ENCODE results near the gene SEMA6A.

Gene SEMA6A

DNA sequence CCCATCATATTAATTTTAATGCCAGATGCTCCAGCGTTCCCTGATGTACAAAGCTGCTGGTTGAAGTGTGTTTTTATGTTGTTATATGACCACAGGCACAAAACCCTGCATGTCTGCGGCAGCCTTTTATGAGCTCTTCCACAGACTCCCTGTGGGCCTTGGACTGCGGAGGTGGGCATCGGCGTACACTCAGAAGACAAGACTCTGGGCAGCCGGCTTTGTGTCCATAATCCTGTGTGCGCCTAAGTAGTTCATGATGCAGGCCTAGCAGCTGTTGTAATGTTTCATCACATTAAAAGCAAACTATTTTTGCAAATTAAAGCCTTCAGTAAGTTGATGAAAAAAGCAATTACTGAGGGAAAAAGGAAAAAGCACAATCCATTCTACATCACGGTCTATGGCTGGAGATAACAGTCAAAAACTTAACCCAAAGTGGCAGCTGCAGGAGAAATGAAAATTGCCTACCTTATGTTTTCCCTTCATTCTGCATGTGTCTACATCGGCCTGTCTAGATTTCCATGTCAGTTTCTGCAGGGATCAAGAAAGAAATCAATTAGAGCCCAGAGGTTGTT is 78.8 kb downstream of the SEMA6A start:
- DNase-seq (ENCODE audit: low spot score) = no peak

DNA sequence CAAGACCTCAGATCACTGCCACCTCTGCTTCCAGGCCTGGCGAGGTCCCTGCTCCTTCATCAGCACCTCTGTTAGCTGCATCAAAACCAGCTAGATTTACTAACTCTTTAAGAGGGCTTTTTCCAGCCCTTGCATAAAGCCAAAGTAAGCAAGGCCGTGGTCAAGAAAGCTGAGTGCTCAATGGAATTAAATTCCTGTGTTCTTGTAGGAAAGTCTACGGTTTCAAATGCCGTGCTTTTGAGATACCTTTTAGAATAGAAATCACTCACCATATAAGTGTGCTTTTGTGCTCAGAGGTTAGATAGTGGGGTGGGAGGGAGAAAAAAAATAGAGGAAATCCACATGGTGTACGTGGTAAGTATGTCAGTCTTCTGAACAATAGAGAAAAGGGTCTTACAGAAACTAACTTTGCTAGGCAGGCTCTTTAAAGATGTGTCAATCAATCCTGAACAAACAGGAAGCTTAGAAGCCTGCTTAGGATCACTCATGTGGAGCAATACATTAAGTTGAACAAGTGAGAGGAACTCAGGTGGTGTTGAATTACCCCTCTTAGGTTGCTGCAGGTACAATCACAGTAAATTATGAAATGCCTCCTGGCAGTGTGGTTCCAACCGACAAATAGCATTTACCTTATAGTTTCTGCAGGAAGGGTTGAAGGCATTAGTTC is 79.7 kb downstream of the SEMA6A start:
- DNase-seq (ENCODE audit: low spot score) = no peak

DNA sequence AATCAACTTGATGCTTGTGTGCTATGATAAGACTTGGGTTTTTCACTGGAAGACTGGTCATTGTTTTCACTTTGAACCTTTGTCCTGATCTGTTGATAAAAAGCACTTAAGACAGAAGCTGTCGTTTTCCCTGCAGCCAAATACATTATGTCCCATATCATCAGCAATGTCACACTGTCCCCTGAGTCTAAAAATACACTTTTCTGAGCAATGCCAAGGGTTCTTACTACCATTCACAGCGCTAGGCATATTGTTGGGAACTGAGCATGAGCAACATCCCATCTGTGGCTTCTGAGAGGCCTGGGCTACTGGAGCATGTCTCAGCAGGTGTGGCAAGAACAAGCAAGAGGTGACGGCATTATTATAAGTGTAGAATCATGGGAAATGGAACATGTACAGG is 81.8 kb downstream of the SEMA6A start:
- DNase-seq (ENCODE audit: low spot score) = no peak

DNA sequence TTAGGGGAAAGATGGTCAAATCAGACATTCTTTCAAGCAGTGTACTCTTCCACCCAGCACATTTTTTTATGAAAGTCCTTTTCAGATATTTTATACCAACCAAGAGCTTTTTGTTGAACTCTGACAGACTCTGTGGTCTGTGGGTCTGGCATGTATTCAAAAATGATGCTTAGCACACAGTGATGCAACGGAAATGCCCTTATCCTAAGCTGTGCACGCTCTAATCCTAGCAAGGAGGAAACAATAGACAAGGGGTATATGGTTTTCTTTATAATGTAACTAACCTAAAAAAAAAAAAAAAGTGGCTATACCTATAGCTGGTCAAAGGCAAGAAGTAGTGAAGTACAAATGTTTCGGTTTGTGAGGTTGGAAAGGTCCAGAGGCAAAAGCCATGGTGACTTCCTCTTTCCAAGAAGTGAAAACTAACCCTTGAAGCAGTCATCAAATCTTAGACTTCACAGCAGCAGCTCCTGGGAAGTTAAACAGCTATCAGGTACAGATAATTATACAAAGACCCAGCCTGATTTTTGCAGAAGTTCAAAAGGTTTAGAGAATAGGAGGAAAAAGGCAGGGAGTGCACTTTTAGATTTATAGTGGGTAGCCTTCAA is 82.5 kb downstream of the SEMA6A start:
- peak; percentile 54 for DNase-seq (ENCODE audit: low spot score)

DNA sequence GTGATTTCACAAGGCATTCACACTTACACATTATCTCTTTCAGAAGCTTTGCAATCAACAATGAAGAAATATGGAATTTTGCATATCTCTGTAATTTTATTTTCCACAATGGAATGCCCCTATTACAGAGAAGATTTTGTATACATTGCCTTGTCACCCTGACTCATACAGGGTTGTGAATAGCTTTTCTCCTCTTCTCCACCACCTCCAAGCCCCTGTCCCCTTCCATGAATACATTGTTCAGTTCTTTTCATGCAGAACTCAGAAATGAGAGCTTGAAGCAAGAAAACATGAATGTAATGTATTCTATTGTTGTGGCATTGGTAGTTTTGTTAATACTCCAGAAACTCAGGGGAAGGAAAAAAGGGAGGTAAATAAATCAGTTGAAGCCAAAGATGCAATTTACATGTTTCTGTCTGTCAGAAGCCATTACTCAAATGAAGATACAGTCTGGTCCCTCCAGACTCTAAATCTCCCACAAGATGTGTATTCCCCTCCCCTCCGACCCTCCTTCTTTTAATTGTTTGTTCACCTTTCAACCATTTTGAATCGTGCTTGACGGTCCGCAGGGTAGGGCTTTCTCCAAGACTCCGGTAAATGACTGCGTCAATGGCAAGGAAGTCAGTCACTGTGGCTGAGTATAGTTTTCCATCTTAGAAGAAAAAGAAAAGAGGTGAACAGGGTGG is 86.1 kb downstream of the SEMA6A start:
- DNase-seq (ENCODE audit: low spot score) = no peak

DNA sequence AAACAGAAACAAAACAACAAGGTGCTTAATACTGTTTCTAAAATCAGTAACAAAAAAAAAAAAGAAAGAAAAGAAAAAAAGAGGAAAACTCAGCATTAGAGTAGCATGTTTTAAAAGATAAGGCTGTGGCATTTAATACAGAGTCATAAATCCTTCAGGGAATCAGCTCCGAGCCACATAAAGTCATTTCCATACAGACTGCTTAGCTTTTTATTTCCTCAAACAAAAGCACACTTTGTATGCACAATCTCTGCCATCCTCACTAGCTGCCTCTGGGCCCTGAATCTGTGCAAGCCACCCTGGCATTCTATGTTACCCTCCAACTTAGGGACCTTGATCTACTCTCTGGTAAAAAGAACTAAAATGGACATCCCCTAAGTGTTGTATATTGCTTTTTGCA is 87.6 kb downstream of the SEMA6A start:
- no peak for DNase-seq (ENCODE audit: low spot score)

DNA sequence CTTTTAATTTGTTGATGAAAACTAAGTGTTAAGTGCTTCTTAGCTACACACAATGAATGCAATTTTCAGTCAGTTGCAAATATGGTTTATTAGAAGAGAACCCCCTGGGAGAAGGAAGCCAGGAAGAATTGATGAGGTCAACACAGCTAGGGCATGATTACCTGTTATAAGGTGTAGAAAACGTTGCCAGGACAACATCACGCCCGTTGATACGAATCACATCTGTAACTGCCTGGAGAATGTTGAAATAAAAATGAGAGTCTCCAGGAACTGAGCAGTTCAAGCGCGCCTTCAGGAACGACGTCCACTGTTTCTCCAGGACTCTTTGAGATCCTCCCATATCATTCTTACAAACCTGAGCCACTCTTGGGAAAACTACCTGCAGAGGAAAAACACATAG is 88.0 kb downstream of the SEMA6A start:
- DNase-seq (ENCODE audit: low spot score) = no peak

DNA sequence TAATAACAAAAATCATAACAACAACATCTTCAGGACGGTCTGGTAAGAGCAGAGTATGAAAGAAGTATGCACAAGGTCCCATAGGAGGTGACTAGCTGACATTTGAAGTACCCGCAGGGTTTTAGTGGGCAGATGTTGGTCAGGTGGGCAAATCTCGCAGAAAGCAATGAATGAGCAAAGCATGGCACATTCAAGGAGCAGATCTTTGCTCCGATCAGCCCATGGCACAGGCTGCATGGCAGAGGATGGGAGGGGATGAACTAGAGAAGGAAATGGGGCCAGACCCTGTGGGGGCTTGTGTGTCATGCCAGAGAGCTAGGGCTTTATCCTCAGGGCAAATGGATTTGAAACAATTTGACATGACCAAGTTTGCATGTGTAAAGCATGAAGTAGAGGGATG is 90.0 kb downstream of the SEMA6A start:
- DNase-seq (ENCODE audit: low spot score) = no peak

DNA sequence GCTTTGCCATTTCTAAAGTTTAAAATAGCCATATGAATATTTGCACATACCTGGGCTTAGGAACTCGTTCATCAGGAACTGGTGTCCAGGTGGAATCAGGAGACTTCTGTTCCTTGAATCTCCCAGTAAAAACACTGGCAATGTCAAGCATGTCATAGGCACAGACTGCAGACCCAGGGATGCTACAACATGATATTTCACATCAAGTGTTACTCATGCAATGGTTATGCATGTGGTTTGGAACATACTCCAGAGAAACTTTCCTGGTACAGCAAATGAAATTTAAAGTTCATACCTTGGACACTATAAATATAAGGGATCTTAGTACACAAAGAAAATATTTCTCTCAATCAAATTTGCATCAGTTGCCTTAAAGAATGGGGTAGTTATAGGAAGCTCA is 92.2 kb downstream of the SEMA6A start:
- no peak for DNase-seq (ENCODE audit: low spot score)

DNA sequence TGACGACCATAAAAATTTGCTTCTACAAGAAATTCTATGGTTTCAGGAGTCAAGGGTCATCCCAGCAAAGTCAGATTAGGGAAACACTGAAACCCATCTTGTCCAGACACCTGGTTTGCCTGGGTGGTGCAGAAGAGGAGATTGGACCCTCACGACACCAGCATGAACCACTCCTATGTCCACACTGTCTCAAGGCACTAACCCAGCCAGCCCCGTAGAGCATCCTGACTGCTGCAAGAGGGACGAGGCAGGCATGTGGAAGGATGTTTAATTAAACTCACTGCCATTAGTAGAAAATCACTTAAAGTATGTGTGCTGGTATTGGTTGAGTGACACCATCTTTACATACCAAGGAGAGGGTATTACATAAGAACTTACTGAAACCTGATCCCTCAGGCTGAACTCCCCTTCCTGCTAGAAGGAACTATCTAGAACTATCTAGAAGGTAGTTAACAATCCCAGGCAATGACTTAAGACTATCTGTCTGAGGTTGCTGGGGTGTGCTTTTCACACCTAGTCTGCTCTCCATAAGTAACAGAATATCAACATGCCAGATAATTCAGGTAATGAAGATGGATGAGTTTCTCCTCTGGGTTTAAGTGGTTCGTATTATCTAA is 93.6 kb downstream of the SEMA6A start:
- DNase-seq (ENCODE audit: low spot score) = no peak

DNA sequence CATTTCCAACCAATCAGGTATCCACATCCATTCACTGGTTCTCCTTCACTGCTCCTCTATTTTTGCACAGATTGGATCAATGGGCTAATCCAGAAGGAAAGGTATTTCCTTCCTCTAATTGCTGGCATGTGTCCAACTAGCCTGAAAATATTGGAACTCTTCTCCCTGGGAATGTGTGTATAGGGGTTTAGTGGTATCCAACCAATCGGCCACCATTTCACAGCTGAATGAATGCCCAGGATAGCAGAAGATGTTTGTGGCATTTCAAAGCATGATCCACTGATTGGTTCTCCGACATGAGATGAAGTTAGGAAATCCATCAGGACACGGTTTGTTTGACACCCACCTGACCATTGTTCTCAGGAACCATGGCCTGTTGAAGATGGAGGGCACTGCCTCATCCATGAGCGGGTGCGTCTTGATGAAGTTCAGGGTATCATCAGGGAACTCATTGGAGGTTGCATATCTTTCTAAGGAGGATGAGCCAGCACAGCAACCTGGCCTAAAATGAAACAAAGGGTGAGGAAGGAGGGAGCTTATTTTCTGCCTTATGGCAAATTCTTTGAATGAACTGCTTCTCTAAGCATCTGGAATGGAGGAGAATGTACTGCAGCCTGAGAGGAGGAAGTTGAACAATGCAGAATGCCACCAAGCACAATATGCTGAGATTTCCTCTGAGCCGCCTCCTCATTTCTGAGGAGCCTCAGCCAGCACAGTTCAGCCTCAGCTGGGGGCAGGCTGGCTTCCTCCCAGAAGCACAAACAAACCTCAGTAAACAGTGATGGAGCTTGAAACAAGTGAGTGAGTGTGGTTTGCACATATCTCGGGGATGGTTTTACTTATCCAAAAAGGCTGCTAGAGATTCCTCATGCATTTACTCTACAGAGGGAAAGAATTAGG is 94.6 kb downstream of the SEMA6A start:
- DNase-seq (ENCODE audit: low spot score) = no peak

DNA sequence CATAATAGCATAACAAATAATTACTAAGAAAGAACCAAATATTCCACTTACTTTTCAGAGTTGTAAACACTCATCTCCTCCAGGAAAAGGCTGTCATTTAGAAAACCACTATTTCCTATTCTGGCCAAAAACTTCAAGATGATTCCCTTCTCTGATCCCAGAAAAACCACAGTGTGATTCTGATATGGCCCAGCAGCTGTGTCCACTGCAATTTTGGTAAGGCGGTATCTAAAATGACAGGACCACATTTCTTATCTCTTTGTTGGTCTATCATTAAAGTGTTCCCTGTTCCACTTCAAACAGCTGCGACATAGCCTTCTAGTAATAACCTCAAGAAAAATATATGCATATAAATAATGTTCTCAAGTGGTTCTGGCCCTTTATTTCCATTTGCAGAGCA is 96.1 kb downstream of the SEMA6A start:
- no peak for DNase-seq (ENCODE audit: low spot score)

DNA sequence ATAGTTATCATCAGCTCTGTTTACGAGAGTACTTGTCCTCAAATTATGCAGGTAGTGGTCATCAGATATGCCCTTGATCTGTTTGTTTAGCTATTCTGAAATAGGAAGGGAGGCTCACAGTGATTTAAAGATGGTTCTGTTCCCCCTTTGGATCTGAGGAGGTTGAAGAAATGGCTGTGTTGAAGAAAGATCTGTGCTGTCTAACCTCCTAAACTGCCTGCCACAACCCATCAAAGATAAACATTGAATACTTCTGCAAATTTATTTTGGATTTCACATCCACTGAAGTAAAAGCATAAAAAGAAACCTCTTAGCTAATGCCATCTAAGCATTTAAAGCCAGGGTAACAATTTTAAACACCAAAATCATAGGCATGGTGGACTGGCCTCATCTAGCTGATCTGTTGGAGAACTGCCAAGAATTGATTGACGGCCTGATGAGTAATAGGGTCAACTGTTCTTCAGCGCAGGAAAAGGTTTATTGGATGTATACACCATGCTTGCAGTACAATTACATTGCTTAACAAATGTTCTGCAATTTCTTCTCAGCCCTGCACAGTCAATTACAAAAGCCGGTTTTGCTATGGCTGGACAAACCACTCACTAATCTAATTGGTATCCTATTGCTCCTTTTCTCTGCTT is 97.6 kb downstream of the SEMA6A start:
- DNase-seq (ENCODE audit: low spot score) = peak; percentile 12

DNA sequence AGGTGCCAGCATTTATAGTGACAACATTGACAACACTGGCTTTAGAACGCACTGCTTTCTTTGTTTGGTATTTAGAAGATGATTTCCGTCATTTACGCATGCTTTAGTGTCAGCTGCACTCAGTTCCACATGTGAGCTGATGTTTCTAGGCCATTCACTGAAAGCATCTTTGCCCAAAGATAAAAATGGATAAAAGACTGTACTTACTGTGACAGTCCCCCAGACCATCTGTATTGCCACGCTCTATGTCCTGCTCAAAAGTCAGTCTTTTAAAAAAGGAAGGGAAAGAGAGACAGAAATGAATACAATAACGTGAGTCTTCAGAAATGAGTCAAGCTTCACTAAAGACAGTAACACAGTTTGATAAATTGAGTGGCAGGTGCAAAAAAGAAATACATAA is 99.3 kb downstream of the SEMA6A start:
- no peak for DNase-seq (ENCODE audit: low spot score)

DNA sequence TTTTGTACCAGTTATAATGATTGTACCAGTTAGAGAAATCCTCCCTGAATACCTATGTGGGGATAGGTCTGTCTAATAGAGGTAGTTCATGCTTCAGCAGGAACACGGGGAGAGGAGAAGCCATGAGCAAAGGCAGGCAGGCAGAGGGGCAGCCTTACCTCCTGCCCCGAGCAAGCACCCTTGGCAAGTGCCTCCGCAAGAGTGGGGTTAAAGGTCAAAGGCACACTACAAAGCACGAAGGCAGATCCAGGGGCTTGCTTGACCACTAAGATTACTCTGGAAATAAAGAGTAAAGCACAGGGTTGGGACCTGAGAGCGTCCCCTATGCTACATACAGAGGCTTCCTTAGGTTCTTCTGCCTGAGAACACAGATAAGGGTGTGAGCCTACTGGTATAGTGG is 100.9 kb downstream of the SEMA6A start:
- DNase-seq (ENCODE audit: low spot score) = no peak

DNA sequence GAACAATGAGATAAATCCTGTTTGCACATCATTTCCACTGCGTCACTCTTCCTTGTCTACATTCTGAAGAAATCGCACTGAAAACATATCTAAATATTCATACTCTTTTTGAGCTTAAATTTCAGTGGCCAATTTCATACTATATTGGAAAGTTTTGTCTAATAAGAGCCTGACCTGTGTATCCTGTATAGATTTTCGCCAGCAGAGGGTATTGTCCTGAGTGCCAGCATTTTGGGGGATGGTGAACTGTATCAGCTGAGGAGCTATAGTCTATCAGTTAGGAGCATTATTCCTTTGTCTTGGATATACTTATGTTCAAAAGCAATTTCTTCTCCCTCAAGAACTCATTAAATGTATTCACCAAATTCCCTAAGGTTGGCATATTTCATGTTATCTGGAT is 102.3 kb downstream of the SEMA6A start:
- DNase-seq (ENCODE audit: low spot score) = no peak

DNA sequence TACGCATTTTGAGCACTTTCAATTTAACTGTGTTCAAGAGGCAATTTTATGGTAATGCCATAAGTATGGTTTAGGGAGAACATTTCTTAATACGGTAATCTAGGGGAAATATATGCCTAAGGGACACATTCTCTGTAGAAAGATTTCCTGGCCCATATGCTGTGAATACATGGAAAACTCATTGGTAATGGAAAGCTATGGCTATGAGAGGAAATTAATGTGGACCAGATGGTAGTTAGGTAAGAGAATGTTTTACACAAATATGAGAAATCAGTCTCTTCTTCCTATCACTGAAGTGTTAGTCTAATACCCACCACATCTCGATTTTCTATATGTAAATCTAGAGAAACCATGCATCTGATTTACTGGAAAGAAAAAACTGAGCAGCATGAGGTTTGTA is 105.0 kb downstream of the SEMA6A start:
- DNase-seq (ENCODE audit: low spot score) = no peak

DNA sequence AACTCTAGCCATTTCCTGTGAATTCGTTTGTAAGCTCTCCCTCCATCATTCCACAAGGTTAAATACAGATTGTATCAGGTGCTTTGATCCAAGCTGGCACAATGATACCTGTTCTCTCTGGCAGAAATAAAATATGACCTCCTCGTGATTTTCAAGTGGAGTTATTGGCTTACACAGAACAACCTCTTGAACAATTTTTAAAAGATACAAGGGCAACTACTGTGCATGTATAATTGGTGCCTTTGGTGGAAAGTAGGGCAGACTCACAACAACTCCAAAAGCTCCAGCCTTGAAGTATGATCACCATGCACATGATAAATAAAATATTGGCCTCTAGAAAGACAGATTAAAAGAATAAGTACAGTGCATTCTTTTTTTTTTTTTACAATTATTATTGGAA is 106.0 kb downstream of the SEMA6A start:
- no peak for DNase-seq (ENCODE audit: low spot score)

DNA sequence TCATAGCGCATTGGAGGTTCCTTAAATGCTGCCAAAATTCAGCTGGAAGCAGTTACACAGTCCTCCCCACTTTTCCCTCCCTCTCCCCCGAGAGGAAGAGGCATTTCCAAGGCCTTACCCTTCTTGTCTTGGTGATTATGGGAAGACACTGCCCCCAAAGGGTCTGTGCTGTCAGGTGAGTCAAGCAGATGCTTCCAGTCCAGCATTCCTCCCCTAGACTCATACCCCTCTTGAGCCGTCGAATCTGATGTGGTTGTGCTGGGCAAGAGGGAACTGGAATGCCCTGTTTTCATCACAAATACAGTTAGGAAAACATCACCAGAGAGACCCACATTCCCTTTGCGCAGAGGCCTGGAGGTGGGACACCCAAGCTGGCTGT is 107.2 kb downstream of the SEMA6A start:
- no peak for DNase-seq (ENCODE audit: low spot score)

DNA sequence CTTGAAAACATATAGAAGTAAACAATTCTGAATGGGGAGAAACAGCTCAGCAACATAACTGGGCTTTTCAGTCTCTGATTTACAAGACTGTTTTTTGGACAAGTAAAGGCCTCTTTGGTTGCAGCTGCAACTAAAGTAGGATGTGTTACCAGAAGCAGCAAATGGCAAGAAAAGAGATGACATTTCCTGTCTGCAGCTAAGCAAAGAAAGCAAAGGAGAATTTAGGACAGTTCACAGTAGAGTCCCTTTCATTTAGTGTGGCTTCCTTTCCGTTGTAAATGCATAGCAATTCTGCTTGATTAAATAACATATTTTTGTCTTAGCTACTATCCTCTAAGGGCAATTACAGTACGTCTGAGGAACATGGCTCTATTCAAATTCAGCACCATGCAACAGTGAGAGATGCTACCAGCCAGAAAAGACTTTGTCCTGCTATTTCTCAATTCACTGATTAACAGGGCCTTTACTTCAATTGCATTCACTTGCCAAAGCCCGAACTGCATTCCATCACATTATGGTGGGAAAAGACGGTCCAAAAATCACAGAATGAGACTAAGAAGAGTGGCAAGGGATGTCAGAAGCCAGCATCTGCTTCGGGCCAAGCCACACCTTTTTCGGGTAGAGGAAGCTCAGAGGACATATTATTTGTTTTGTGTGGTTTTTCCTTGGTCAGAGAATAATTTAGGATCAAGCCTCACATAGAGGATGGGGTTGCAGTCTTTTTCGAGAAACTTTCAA is 107.7 kb downstream of the SEMA6A start:
- DNase-seq (ENCODE audit: low spot score) = no peak

DNA sequence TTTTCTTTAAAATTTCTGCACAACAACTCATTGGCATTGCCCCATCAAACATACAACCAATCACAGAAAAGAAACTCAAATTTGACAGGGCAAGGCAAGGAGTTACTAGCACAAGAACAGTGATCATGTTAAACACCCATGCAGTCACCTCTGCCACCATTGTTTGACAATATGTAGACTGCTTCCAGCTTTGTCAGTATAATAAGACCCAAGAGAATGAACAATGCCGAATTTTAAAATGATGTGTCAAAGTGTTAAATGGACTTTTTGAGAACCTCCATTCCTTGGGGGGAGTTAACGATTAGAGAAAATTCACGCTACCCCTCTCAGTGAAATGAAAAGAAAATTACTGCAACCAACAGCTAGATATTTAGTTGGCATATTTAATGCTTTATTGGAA is 109.2 kb downstream of the SEMA6A start:
- DNase-seq (ENCODE audit: low spot score) = no peak
